Measurements from ENCODE around the gene AMIGO3.

AMIGO3 gene

GRCh38 chr3:49719214-49719884, at the start of gene AMIGO3:
AMIGO3 (minus strand) TSS chr3:49719684; CDS start chr3:49719465, 219 bp downstream.
- CTCF ChIA-PET, result interaction anchor here (0.6 to 1.2 kb wide), 3 partner anchors 16 to 135 kb away, joined by 4 to 7 read pairs (median 4); no protein-coding TSS in a partner anchor
- no peak for TF ChIP-seq ZNF138 (tag by site-specific recombination; IDR thresholded peaks at IDR 0.05; ENCODE audit: borderline replicate concordance)
- TF ChIP-seq INSM2 (tag by site-specific recombination; IDR thresholded peaks at IDR 0.05), result no peak
- peak; percentile 36; the same call in 1 of the 2 replicates for TF ChIP-seq ZNF600 (tag by site-specific recombination; IDR thresholded peaks at IDR 0.05)
- no peak for TF ChIP-seq ZFP3 (tag by site-specific recombination; IDR thresholded peaks at IDR 0.05; ENCODE audit: low read depth)
- peak; percentile 16 for TF ChIP-seq SP2 (tag by site-specific recombination; IDR thresholded peaks at IDR 0.05)
- peak; percentile 41 for TF ChIP-seq ZNF341 (tag by site-specific recombination; IDR thresholded peaks at IDR 0.05; ENCODE audit: low read depth)
- Histone ChIP-seq H3K36me3 (ENCODE audit: control insufficient read depth in 2 of 2, insufficient read depth in 1 of 2, low read length in 2 of 2) (peaks cover 0 to 78% of the 10 kb centered on the region in 2 experiments; a peak in 1 of 3 replicates), H3K27ac (ENCODE audit: extremely low read depth, low read depth, low read length) (no peak within 1 kb of the TSS), H3K4me3 (ENCODE audit: low read depth, low read length) (peak within 1 kb of the TSS; percentile 9), H3K4me1 (ENCODE audit: control insufficient read depth, insufficient read depth, low read length) (no peaks in the 10 kb centered on the region), H3K9me3 (ENCODE audit: control insufficient read depth, insufficient read depth, low read depth, low read length) (no peaks in the 10 kb centered on the region)
- POLR2A ChIA-PET, result interaction anchor here (1.0 to 1.4 kb wide), 2 partner anchors 8 to 22 kb away, joined by 3 to 5 read pairs; no protein-coding TSS in a partner anchor

GRCh38 chr3:49763981-49764380, 44.5 kb upstream of the AMIGO3 start:
- POLR2A ChIA-PET, result no interaction called here

GRCh38 chr3:49761661-49762060, 42.2 kb upstream of the AMIGO3 start:
- Histone ChIP-seq H3K4me1 (ENCODE audit: control insufficient read depth, insufficient read depth, low read length) (no peaks in the 10 kb centered on the region), H3K4me3 (ENCODE audit: low read depth, low read length) (no peak overlapping the region), H3K36me3 (ENCODE audit: control insufficient read depth in 2 of 2, insufficient read depth in 1 of 2, low read length in 2 of 2) (peaks cover 0 to 3% of the 10 kb centered on the region in 2 experiments; a peak in 2 of 3 replicates), H3K27ac (ENCODE audit: extremely low read depth, low read depth, low read length) (no peak overlapping the region), H3K9me3 (ENCODE audit: control insufficient read depth, insufficient read depth, low read depth, low read length) (no peaks in the 10 kb centered on the region)
- CTCF ChIA-PET, result no interaction called here
- POLR2A ChIA-PET, result no interaction called here
- TF ChIP-seq ZNF202 (tag by site-specific recombination; IDR thresholded peaks at IDR 0.05; ENCODE audit: borderline replicate concordance) (no peak), KLF8 (tag by site-specific recombination; IDR thresholded peaks at IDR 0.05) (no peak), GLI4 (tag by site-specific recombination; IDR thresholded peaks at IDR 0.05) (no peak), ZNF792 (tag by site-specific recombination; IDR thresholded peaks at IDR 0.05) (no peak), GFI1B (tag by site-specific recombination; IDR thresholded peaks at IDR 0.05) (no peak), KLF7 (tag by site-specific recombination; IDR thresholded peaks at IDR 0.05; ENCODE audit: borderline replicate concordance) (no peak), ZSCAN18 (tag by site-specific recombination; IDR thresholded peaks at IDR 0.05) (no peak), ZNF624 (tag by site-specific recombination; IDR thresholded peaks at IDR 0.05) (no peak), KLF17 (tag by site-specific recombination; IDR thresholded peaks at IDR 0.05) (no peak), OSR2 (tag by site-specific recombination; IDR thresholded peaks at IDR 0.05) (no peak), ZNF707 (tag by site-specific recombination; IDR thresholded peaks at IDR 0.05) (no peak), ZNF629 (tag by site-specific recombination; IDR thresholded peaks at IDR 0.05) (no peak), ZBTB11 (tag by site-specific recombination; conservative IDR thresholded peaks at IDR 0.05; ENCODE audit: low read depth) (no peak), ZNF677 (tag by site-specific recombination; IDR thresholded peaks at IDR 0.05) (no peak)

More at GRCh38 chr3:49763981-49764380, 44.5 kb upstream of the AMIGO3 start:
- Histone ChIP-seq H3K4me1 (ENCODE audit: control insufficient read depth, insufficient read depth, low read length) (no peaks in the 10 kb centered on the region), H3K9me3 (ENCODE audit: control insufficient read depth, insufficient read depth, low read depth, low read length) (no peaks in the 10 kb centered on the region), H3K27ac (ENCODE audit: extremely low read depth, low read depth, low read length) (no peak overlapping the region), H3K4me3 (ENCODE audit: low read depth, low read length) (no peak overlapping the region), H3K36me3 (ENCODE audit: control insufficient read depth in 2 of 2, insufficient read depth in 1 of 2, low read length in 2 of 2) (peaks cover 0 to 3% of the 10 kb centered on the region in 2 experiments; a peak in 2 of 3 replicates)
- CTCF ChIA-PET, result no interaction called here
- TF ChIP-seq ZNF350 (tag by site-specific recombination; IDR thresholded peaks at IDR 0.05) (no peak), ZNF121 (tag by site-specific recombination; IDR thresholded peaks at IDR 0.05) (peak; percentile 44; the same call in 1 of the 2 replicates)

Data from HEK293 (cell line).